DMS53 treated with DMSO at 0.1 percent for 48 hours (cell line): ENCODE measurements around the gene OR9G1.
"Not testable (repeated sequence)": the region's sequence is repeated elsewhere in the genome, so short reads cannot be mapped to it uniquely, and the experiment has no call there.

ENCODE experiments used
- DNase-seq: peaks from one replicate; lab custom pipeline; 2025; ENCODE audit not compliant: unreplicated experiment; lab: John Stamatoyannopoulos, UW

The OR9G1 gene

GRCh38 chr11:56698795-56699194 is at the start of gene OR9G1:
Gene OR9G1, plus strand, starts transcription at chr11:56699095. Its CDS starts 1,293 bp downstream, at chr11:56700388.
- no peak for DNase-seq

GRCh38 chr11:56659755-56660154 is 39.1 kb upstream of the OR9G1 start:
- no peak for DNase-seq

DNA sequence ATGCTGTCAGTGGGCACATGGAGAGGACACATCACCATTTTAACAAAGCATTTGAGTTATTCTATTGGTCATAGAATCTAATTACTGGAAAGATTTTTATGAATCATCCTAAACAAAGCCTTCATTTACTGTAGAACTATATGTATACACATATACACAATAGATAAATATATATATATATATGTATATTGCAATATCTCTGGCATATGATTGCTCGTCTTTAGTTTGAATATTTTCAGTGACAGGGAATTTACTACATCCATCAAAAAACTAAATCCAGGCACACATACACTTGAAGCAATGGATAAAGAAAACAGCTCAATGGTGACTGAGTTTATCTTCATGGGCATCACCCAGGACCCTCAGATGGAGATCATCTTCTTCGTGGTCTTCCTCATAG is 35.5 kb upstream of the OR9G1 start, which contains the start of gene OR5AR1:
OR5AR1 (plus strand) TSS at position 301 of the 400 bp plus-strand sequence; CDS start at position 301, 0 bp downstream.
- DNase-seq = no peak

- DNase-seq = no peak
These were observed 27.9 kb upstream of the OR9G1 start for GRCh38 chr11:56670984-56671383.

DNA sequence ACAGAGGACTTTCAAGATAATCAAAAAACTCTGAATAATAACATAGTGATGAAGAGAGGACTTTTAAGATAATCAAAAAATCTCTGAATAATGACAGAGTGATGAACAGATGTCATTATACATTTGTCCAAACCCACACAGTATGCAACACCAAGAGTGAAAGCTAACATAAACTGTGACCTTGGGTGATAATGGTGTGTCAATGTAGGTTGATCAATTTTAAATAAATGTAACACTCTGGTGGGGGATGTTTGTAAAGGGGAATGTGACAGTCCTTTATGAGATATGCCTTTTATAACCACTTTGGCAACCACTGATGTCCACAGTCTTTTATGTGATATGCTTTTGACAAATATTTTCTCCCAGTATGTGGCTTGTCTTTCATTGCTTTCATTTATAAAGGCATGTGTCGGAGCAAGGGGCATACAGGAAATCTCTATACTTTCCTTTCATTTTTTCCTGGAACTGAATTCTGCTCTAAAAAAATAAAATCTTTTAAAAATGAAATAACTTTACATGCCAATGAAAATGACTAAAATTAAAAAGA is 10.3 kb upstream of the OR9G1 start:
- no peak for DNase-seq

GRCh38 chr11:56691179-56691578 is 7.7 kb upstream of the OR9G1 start:
- DNase-seq = not testable (repeated sequence)

GRCh38 chr11:56693428-56693827 is 5.5 kb upstream of the OR9G1 start:
- DNase-seq = no peak

GRCh38 chr11:56700242-56700913 is 1.5 kb downstream of the OR9G1 start:
- no peak for DNase-seq

- DNase-seq = no peak
These were observed 2.1 kb downstream of the OR9G1 start for GRCh38 chr11:56700914-56701485.

GRCh38 chr11:56705784-56706396 is 7.0 kb downstream of the OR9G1 start:
- no peak for DNase-seq

GRCh38 chr11:56706486-56706885 is 7.6 kb downstream of the OR9G1 start:
- DNase-seq = no peak

DNA sequence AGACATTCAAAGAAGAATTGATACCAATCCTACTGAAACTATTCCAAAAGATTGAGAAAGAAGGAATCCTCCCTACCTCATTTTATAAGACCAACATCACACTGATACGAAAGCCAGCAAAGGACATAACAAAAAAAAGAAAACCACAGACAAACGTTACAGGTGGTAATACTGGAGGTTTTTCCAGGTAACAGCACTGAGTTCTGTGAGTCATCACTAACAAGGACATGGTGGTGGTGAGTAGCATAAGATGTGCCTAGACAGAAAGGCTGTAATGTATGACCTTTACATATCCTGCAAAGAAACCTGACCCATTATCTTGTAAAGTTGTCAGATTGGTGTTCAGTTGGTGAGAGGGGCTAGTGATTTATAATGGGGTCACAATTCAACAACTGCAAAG is 15.3 kb downstream of the OR9G1 start:
- DNase-seq = no peak

DNA sequence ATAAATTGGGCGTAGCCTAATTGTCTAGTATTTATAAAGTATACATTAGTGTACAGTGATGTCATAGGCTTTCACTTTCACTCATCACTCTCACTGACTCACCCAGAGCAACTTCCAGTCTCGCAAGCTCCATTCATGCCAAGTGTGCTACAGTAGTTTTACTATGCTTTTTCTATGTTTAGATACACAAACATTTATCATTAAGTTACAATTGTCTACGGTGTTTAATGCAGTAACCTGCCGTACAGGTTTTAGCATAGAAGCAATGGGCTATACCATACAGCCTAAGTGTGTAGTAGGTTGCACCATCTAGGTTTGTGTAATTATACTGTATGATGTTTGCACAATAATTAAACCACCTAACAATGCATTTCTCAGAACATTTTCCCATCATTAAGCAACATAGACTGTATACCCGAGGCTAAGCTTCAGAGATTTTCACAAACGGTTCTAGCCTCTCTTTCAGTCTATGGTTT is 17.5 kb downstream of the OR9G1 start:
- DNase-seq = peak; percentile 22

DNA sequence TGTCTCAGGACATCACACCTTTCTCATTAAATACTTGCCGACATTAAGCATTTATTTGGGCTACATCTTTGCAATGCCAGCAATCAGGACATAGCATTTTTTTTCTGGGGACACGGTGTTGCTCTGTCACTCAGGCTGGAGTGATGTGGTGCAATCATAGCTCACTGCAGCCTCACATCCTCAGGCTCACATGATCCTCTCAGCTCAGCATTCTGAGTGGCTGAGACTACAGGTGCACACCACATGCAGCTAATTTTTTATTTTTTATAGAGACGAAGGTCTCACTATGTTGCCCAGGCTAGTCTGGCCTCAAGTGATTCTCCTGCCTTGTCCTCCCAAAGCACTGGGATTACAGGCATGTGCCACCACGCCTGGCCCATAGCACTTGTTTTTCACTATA is 21.6 kb downstream of the OR9G1 start:
- DNase-seq = no peak

DNA sequence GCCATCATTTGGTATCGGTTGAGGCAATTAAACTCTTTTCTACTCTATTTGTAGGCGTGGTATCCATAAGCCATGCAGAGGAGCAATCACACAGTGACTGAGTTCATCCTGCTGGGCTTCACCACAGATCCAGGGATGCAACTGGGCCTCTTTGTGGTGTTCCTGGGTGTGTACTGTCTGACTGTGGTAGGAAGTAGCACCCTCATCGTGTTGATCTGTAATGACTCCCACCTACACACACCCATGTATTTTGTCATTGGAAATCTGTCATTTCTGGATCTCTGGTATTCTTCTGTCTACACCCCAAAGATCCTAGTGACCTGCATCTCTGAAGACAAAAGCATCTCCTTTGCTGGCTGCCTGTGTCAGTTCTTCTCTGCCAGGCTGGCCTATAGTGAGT is 41.2 kb downstream of the OR9G1 start:
- no peak for DNase-seq

DNA sequence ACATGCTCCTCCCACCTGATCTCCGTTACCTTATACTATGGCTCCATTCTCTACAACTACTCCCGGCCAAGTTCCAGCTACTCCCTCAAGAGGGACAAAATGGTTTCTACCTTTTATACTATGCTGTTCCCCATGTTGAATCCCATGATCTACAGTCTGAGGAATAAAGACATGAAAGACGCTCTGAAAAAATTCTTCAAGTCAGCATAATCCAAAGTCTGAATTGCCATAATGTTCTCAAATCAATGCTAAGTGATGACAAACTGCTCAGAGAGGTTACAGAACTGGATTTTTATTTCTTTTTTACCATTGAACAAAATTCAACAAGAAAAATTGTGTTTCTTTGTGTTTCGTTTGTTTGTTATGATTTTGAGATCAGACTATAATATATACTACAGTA is 42.0 kb downstream of the OR9G1 start:
- no peak for DNase-seq

DNA sequence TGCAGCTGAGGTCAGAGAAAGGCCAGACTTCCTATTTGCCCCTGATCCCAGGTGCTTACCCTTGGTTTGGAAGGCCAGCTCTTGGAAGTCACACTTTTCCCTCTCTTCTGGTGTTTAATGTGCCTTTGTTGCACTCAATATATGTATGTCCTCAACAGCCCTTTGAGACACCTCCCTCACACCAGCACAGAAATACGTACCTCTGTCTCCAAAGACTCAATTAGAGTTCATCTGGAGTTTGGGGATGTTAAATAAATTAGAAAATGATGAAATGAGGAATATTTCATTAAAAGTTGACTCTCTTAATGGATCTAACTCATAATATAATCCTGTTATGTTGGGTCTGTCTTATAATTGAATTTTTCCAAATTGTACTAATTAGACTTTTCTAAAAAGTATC is 49.7 kb downstream of the OR9G1 start, which contains the start of gene OR9G4:
OR9G4 (minus strand) TSS at position 101 of the 400 bp plus-strand sequence. CDS start 4,931 bp downstream, outside the sequence.
- no peak for DNase-seq

- DNase-seq = no peak
These were observed 51.3 kb downstream of the OR9G1 start for GRCh38 chr11:56750190-56750589.

DNA sequence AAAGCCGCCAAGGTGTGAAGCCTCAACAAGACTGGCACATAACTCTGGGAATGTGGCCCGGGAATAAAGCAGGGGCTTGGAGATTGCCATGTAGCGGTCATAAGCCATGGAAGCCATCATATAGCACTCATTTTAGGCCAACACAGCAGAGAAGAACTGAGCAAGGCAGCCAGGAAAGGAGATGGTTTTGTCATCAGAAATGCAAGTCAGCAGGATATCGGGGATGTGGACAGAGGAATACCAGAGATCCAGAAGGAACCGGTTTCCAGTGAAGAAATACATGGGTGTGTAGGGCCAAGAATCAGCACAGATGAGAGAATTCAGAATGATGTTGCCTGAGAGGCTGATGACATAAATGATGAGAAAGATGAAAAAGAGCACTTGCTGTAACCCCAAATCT is 52.6 kb downstream of the OR9G1 start:
- no peak for DNase-seq
